Measurements from ENCODE around the gene OR6C3.

GRCh38 chr12:55372521-55372920 is 42.0 kb downstream of the OR6C3 start:
- TF ChIP-seq PBX3 (IDR thresholded peaks at IDR 0.05), result no peak
- no peak for TF ChIP-seq RAD21 (IDR thresholded peaks at IDR 0.05; ENCODE audit: low read length)
- no peak for TF ChIP-seq IRF3 (IDR thresholded peaks at IDR 0.05; ENCODE audit: low read depth, low read length)
- TF ChIP-seq POLR2AphosphoS5 (IDR thresholded peaks at IDR 0.05; ENCODE audit: low read depth, low read length), result no peak
- no peak for TF ChIP-seq ZBTB33 (IDR thresholded peaks at IDR 0.05; ENCODE audit: borderline replicate concordance, low read depth)

Data from SK-N-SH (cell line).